Stimulated activated naive CD8-positive, alpha-beta T cell treated with anti-CD3 and anti-CD28 coated beads, Interleukin-15, Interleukin-2, amounts not matched to agents 100 ng/mL and 50 ng/mL, for 24 hours (primary cell): Measurements from ENCODE around the gene GNL1.
"Not testable (repeated sequence)": the region's sequence is repeated elsewhere in the genome, so short reads cannot be mapped to it uniquely, and the experiment has no call there.

Source experiments
- H3K27ac Mint-ChIP-seq: one replicate; pipeline ENCODE4 v1.8.0; 2021; ENCODE audit warnings: mild to moderate bottlenecking, mixed read lengths
- H3K27me3 Mint-ChIP-seq: one replicate; pipeline ENCODE4 v1.8.0; 2021; ENCODE audit warnings: mixed read lengths
- H3K36me3 Mint-ChIP-seq: one replicate; pipeline ENCODE4 v1.8.0; 2021; ENCODE audit warnings: low read depth, mixed read lengths
- H3K4me1 Mint-ChIP-seq: one replicate; pipeline ENCODE4 v1.8.0; 2021; ENCODE audit warnings: low read depth, mixed read lengths
- H3K4me3 Mint-ChIP-seq: one replicate; pipeline ENCODE4 v1.8.0; 2021; ENCODE audit warnings: mild to moderate bottlenecking, mixed read lengths
- H3K9me3 Mint-ChIP-seq: one replicate; pipeline ENCODE4 v1.8.0; 2021; ENCODE audit warnings: mixed read lengths

The GNL1 gene

GRCh38 chr6:30500421-30501355 lies 55.6 kb downstream of the GNL1 start:
- Mint-ChIP-seq H3K9me3 (no peaks in the 10 kb centered on the region), H3K27me3 (no peaks in the 10 kb centered on the region), H3K4me1 (peaks cover 55% of the 10 kb centered on the region), H3K4me3 (peak overlapping the region; percentile 75), H3K36me3 (no peaks in the 10 kb centered on the region), H3K27ac (peak overlapping the region; percentile 86)

- Mint-ChIP-seq H3K36me3 (peaks cover 11% of the 10 kb centered on the region), H3K4me1 (peaks cover 73% of the 10 kb centered on the region)
- H3K27ac Mint-ChIP-seq, H3K9me3 Mint-ChIP-seq, H3K4me3 Mint-ChIP-seq, H3K27me3 Mint-ChIP-seq: not testable (repeated sequence)
Observed at GRCh38 chr6:30498705-30499104, 57.6 kb downstream of the GNL1 start.

GRCh38 chr6:30497714-30498113 lies 58.6 kb downstream of the GNL1 start:
- Mint-ChIP-seq H3K9me3 (no peaks in the 10 kb centered on the region), H3K4me1 (peaks cover 71% of the 10 kb centered on the region), H3K36me3 (peaks cover 20% of the 10 kb centered on the region), H3K27me3 (no peaks in the 10 kb centered on the region), H3K4me3 (no peak overlapping the region), H3K27ac (peak overlapping the region; percentile 81)

GRCh38 chr6:30497261-30497599 lies 59.1 kb downstream of the GNL1 start:
- Mint-ChIP-seq H3K36me3 (peaks cover 25% of the 10 kb centered on the region), H3K4me1 (peaks cover 72% of the 10 kb centered on the region), H3K27ac (peak overlapping the region; percentile 81)
- not testable (repeated sequence) for H3K9me3 Mint-ChIP-seq, H3K27me3 Mint-ChIP-seq, H3K4me3 Mint-ChIP-seq

- peak overlapping the region; percentile 81 for H3K27ac Mint-ChIP-seq
- H3K36me3 Mint-ChIP-seq = peaks cover 37% of the 10 kb centered on the region
- H3K4me1 Mint-ChIP-seq = peaks cover 80% of the 10 kb centered on the region
- no peaks in the 10 kb centered on the region for H3K9me3 Mint-ChIP-seq
- no peaks in the 10 kb centered on the region for H3K27me3 Mint-ChIP-seq
- H3K4me3 Mint-ChIP-seq = no peak overlapping the region
Observed at GRCh38 chr6:30495993-30496392, 60.3 kb downstream of the GNL1 start.

GRCh38 chr6:30495060-30495459 lies 61.2 kb downstream of the GNL1 start:
- peaks cover 73% of the 10 kb centered on the region for H3K4me1 Mint-ChIP-seq
- not testable (repeated sequence) for H3K27me3 Mint-ChIP-seq, H3K9me3 Mint-ChIP-seq
- H3K4me3 Mint-ChIP-seq = peak overlapping the region; percentile 27
- H3K36me3 Mint-ChIP-seq = peaks cover 46% of the 10 kb centered on the region
- peak overlapping the region; percentile 91 for H3K27ac Mint-ChIP-seq

GRCh38 chr6:30494291-30494861 lies 61.9 kb downstream of the GNL1 start:
- H3K9me3 Mint-ChIP-seq = no peaks in the 10 kb centered on the region
- no peaks in the 10 kb centered on the region for H3K27me3 Mint-ChIP-seq
- peaks cover 67% of the 10 kb centered on the region for H3K4me1 Mint-ChIP-seq
- peak overlapping the region; percentile 91 for H3K27ac Mint-ChIP-seq
- peaks cover 52% of the 10 kb centered on the region for H3K36me3 Mint-ChIP-seq
- H3K4me3 Mint-ChIP-seq = peak overlapping the region; percentile 96

- H3K27me3 Mint-ChIP-seq = no peaks in the 10 kb centered on the region
- peaks cover 56% of the 10 kb centered on the region for H3K36me3 Mint-ChIP-seq
- peak overlapping the region; percentile 96 for H3K4me3 Mint-ChIP-seq
- H3K4me1 Mint-ChIP-seq = peaks cover 73% of the 10 kb centered on the region
- H3K9me3 Mint-ChIP-seq = no peaks in the 10 kb centered on the region
- H3K27ac Mint-ChIP-seq = peak overlapping the region; percentile 91
Observed at GRCh38 chr6:30493643-30494250, 62.5 kb downstream of the GNL1 start.

GRCh38 chr6:30491991-30492952 lies 64.0 kb downstream of the GNL1 start:
- Mint-ChIP-seq H3K4me3 (peak overlapping the region; percentile 96), H3K36me3 (peaks cover 56% of the 10 kb centered on the region), H3K27me3 (no peaks in the 10 kb centered on the region), H3K27ac (peak overlapping the region; percentile 91), H3K4me1 (peaks cover 70% of the 10 kb centered on the region), H3K9me3 (no peaks in the 10 kb centered on the region)
